GM19397 (cell line): ENCODE results near the gene MED12.

Source experiments
- ATAC-seq: cut with Tn5 transposase; IDR thresholded peaks from one replicate; pipeline ENCODE4 v1.9.1; 2021; ENCODE audit warnings: mild to moderate bottlenecking, moderate library complexity; ENCODE audit not compliant: unreplicated experiment

The MED12 gene

DNA sequence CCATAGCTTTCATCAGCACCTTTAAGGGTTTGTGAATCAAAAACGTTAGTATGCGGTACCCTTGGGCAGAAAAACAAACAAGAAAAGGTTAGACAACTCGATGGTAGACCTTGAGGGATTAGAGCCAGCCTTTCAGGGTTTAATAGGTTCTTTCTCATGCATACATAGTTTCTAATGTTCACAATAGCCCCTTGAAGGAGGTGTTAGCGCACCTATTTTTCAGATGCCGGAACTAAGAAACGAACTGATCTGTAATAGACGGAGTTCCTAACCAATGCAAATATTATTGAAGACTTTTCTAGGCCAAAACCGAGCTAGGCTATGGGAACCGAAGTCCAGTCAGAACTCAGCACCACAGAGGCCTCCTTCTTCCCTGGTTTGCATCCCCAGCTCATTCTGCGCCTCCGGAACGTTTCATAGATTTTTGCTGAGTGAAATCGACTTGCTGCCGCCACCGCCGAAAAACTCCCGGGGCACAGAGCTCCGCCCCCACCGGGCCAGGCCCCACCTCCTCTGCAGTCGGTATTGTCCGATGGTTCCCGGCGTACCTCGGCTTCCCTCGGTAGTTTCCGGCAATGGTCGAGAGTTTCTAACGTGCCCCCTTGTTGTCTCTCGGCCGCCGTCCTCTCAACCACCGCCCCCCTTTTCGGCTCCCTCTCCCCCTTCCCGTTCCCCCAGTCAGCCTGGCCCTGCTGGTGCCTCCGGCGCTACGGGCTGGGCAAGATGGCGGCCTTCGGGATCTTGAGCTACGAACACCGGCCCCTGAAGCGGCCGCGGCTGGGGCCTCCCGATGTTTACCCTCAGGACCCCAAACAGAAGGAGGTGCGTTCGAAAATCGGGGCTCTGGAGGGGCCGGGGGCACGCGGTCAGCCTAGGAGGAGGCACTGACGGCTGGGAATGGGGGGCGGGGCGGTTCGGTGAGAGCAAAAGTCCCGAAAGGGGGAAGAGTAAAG is at the start of gene MED12:
Gene MED12 (plus strand): TSS at position 565 of the 953 bp plus-strand sequence. CDS start 159 bp downstream, at position 724.
- peak; percentile 90 for ATAC-seq

DNA sequence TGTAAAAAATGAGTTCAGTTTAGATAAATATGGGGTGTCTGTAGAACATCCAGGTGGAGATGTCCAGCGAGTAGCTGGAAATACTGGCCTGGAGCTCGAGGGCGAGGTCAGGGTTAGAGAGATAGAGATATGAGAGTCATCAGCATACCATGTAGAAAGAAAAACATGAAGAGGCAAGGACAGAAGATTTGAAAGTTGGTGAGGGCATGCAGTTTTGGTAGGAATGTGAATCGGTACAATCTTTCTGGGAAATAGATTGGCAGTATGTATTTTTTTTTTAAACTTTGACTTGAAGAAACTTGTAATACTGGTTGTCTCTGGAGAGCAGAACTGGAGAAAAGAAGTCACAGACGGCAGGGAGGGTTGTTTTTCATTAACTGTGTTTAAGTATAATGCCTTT is 47.9 kb upstream of the MED12 start:
- ATAC-seq: no peak

DNA sequence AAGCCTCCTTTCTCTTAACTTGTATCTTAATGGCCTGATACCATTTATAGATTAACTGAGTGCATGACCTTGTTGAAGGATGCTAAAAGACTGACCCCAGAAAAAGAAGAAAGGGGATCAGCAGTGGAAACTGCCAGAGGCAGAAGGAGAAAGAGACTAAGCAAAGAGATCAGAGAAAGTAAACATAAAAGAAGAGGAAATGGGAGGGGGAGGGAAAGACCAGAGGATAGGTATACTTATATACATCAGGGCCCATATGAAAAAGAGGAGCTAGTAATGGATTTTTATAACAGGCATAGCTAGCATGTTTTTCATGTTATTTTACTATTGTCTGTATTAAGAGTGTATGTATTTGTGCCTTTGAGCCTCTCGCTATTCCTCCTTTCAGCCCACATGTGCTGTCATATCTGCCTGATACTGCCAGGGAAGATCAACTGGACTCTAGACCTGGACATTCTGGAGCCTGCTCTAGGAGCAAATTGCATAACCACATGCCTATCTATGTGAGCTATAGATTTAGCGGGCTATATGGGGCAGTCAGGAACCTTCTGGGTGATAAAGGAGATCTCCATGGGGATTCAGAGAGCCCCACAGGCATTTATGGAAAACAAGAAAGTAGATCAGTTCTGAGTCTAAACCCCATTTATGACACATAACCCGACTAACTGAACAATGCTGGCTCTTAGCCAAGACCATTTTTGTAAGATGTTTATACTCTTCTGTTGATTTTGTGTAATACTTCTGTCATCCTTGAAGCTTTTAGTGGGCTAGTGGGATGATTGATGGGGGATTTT is 36.9 kb upstream of the MED12 start:
- ATAC-seq: no peak

DNA sequence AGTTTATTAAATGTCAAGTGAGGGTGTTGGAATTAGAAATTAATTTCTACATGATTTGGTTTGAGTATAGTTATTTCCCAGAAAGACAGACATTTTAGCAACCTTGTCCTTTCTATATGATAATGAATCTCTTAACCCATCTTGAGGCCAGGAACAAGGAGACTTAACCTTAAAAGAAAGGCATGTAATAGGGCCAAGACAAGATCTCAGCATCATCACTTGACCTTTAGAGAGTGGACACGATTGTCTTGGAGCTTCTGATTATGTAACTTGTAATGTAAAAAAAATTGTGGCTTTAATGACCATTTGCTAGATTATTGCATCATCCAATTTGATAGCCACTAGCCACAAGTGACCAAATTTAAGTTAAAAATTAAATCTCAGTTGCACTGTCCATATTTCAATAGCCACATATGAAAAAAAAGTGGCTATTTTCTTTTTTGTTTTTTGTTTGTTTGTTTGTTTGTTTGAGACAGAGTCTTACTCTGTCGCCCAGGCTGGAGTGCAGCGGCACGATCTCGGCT is 36.2 kb upstream of the MED12 start:
- ATAC-seq: no peak

DNA sequence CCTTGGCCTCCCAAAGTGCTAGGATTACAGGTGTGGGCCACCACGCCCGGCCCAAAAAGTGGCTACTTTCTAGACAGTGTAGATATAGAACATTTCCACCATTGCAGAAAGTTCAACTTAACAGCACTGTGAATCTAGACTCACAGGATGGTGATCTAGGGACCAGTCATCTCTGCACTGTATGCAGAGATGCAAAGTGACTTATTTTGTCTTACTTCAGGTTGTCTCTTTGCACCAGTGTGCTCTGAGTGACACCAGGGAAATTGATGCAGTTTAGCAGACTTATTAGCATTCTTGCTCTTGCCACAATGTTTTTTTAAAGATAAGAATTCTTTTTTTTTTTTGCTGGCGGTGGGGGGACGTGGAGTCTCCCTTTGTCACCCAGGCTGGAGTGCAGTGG is 35.6 kb upstream of the MED12 start:
- ATAC-seq: no peak

DNA sequence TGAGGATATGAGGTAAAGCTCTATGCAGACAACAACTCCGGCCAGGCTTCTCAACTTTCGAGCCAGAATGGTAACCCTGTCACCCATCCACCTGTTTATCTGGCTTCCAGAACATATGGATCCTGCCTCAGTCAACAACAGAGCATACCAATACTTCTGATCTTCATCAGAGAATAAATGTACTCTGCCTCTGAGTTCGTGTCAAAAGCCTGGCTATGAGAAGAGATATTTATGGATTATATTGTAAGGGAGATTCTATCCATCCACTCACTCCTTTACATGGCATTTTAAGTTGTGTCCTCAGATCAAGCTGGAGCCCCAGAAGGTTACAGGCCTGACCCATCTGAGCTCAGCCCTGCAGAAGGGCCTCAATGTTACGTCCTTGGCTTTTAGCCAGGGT is 32.5 kb upstream of the MED12 start:
- ATAC-seq: no peak

DNA sequence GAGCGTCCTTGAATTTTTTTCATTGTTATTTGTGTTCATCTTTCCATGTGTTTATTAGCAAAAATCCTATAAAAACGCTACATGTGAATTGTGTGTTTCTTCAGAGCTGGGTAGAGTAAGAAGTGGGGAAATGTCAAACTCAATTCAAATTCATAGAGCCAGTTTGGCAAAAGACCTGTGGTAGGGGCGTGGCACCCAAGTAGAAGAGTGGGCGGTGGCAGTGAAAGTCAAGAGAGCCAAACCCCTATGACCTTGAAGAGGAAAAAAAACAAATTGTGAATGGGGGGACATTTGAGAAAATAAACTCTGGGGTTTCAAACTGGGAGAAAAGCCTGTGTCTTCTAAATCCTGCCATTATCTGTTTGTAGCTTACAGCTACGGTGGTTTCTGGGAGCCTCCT is 27.1 kb upstream of the MED12 start:
- ATAC-seq: no peak

DNA sequence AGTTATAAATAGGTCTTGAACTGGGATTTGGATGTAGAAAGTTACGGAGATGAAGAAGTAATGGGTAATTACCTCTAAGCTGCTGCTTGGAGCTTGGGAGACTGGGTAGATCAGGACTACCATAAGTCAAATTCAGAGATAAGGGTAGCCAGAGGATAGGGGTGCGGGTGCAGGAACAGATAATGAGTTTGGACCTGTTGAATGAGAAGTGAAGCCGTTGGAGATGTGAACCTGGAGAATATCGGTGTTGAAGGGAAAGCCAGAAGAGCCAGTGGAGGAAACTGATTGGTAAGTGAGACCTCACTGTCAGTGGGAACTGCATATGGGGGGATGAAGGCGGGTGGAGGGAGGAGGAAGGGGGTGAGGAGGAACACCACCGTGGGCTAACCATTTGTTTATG is 23.4 kb upstream of the MED12 start:
- no peak for ATAC-seq

DNA sequence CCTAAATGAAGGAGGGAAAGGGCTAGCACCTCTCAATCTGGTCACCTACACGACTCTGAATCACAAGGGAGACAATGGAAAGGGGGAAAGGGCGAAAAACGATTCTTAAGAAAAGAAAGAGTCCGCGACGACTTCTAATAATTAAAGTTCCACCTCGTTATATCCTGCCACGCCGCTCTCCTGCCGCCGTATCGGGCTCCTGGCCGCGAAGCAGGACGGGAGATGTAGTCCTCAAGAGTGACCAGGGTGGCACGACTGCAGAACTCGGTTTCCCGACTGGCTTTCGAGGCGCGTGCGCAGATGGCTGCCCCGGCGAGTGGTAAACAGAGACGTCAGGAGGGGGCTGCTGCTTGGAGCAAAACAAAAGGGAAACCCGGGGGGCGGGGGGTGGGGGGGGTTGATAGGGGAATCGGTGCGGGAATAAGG is 22.8 kb upstream of the MED12 start, which contains the start of gene FOXO4:
Gene FOXO4 (plus strand): TSS at position 297 of the 426 bp plus-strand sequence. CDS start 678 bp downstream, outside the sequence.
- ATAC-seq: peak; percentile 94

DNA sequence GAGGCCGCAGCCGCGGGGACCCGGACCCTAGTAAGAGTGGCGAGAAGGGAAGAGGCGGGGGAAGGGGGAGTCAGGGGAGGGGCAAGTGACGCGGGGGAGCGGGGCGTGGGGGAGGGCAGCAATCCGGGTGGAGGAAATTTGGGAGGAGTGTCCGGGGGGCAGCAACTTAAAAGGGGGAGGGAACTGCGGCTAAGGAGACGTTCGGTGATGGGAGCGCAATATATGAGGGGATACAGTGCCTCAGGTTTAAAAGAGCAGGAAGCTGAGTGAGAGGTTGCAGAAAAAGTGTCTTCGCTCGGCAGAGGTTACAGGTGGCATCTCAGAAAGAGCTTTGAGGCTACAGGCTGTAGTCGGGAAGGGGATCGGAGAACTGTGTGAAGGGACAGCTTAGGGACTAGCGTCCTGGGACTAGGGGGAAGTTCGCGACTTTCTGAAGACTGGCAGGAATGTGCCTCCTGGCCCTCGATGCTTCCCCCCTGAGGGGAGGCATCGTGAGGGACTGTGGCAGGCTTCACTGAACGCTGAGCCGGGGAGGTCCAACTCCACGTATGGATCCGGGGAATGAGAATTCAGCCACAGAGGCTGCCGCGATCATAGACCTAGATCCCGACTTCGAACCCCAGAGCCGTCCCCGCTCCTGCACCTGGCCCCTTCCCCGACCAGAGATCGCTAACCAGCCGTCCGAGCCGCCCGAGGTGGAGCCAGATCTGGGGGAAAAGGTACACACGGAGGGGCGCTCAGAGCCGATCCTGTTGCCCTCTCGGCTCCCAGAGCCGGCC is 22.2 kb upstream of the MED12 start:
- ATAC-seq: no peak

DNA sequence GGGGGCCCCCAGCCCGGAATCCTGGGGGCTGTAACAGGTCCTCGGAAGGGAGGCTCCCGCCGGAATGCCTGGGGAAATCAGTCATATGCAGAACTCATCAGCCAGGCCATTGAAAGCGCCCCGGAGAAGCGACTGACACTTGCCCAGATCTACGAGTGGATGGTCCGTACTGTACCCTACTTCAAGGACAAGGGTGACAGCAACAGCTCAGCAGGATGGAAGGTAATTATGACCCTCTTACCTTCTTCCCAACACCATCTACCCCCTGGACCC is 21.7 kb upstream of the MED12 start:
- ATAC-seq: no peak

DNA sequence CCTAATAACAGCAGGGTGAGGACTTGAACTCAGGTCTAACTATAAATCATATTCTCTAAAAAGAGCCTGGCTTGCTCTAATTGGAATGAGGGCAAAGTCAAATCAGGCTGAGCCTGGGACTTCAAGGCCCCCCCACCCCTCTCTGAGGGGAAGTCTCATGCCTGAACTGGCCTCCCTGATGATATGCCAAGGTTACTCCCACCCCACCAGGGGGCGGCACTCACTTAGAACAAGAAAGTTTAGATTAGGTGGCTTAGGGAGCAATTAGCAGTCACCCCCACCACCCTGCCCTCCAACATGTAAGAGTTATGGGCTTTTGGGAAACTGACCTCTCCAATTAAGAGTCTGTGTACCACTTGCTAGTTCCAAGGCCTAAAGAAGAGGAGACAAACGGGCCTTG is 20.1 kb upstream of the MED12 start:
- ATAC-seq: no peak

DNA sequence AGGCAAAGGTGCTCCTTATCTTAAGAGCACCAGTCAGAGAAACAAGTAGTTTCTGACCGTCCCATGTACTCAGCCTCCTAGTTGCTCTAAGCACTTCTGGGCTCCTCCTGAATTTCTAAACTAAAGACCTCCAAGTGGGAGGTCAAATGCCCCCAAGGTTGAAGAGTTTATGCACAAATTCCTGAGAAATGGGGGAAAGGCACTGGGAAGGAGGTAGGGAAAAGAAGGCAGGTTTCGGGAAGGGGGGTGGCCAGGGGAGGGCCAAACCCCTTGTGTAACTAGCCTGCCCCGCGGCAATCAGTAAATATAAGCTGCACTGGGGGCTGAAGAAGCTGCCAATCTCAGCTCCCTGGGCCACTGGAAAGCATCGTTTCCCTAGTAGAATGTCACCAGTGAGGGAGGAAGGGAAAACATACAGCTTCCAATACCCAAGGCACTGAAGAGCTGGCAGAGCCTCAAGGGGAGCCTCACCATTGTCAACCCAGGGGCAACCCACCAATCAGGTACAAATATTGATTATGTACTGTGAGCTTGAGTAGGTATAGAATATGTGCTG is 19.4 kb upstream of the MED12 start:
- ATAC-seq: no peak

DNA sequence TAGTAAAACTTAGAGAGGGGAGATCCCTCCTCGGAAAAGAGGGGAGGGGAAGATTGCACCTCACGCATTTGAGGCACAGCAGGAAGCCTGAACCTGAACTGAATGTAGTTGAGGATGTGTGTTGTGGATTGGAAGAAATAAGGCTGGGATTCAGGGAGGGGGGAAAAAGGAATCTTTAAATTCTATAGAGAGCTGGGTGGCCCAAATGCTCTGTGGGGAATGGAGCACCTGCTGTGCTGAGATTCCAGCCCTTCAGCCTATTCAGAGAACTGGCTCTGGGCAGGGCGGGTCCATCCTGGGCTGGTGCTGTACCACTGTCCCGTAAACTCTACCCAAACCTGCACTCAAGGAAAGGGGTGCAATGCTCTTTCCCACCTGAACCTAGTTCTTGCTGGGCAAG is 18.7 kb upstream of the MED12 start:
- ATAC-seq: no peak

DNA sequence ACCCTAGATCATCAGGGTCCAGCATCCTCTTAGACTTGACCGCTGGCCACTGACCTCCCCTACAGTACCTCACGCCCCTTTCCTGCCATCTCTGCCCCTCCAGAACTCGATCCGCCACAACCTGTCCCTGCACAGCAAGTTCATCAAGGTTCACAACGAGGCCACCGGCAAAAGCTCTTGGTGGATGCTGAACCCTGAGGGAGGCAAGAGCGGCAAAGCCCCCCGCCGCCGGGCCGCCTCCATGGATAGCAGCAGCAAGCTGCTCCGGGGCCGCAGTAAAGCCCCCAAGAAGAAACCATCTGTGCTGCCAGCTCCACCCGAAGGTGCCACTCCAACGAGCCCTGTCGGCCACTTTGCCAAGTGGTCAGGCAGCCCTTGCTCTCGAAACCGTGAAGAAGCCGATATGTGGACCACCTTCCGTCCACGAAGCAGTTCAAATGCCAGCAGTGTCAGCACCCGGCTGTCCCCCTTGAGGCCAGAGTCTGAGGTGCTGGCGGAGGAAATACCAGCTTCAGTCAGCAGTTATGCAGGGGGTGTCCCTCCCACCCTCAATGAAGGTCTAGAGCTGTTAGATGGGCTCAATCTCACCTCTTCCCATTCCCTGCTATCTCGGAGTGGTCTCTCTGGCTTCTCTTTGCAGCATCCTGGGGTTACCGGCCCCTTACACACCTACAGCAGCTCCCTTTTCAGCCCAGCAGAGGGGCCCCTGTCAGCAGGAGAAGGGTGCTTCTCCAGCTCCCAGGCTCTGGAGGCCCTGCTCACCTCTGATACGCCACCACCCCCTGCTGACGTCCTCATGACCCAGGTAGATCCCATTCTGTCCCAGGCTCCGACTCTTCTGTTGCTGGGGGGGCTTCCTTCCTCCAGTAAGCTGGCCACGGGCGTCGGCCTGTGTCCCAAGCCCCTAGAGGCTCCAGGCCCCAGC is 17.6 kb upstream of the MED12 start:
- no peak for ATAC-seq

DNA sequence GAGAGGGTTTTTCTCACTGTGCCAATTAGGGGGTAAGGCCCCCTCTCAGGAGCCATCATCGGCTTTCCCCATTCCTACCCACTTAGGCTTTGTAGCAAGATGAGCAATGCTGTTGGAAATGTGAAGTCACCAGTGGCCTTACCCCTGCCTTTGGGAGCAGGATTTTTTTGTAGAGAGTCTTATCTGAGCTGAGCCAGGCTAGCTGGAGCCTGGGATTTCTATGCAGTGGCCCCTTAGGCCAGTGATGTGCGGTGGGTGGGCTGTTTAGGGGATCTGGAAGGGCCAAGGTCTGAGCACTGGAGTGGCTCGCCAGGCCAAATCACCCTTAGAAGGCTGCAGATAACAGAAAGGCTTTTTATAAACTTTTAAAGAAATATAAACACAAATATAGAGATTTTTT is 16.1 kb upstream of the MED12 start:
- no peak for ATAC-seq

DNA sequence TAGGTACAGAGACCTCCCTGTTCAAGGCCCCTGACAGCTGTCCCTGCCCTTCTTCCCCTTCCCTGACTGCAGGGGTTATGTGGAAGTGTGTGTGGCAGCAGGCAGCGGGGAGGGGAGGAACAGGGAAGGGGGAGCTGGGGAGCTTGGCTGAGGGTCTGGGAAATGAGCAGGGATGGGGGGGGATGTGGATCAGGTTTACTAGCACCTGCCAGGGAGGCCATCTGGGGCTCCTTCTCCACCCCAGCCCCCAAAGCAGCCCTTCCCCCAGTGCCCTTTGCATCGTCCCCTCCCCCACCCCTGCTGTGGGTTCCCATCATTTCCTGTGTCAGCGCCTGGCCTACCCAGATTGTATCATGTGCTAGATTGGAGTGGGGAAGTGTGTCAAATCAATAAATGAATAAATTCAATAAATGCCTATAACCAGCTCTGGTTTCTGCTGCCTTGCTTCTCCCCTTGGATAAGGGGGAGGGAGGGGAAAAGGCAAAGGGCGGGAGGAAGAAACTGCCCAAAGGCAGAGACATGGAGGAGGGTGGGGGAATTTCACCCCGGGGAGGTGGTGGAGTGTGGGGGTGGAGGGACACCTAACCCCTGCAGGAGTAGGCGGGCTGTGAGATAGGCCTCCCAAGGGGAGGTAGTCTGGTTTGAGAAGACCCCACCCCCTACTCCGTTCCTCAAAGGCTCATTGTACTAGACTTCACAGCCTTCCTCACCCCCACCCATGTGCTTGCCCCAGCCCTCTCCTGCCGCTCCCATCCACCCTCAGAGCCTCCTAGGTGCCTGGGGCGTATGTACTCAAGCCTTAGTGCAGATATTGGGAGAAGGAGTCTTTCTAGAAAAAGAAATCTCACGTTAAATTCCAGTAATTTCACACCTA is 15.0 kb upstream of the MED12 start:
- ATAC-seq: no peak

DNA sequence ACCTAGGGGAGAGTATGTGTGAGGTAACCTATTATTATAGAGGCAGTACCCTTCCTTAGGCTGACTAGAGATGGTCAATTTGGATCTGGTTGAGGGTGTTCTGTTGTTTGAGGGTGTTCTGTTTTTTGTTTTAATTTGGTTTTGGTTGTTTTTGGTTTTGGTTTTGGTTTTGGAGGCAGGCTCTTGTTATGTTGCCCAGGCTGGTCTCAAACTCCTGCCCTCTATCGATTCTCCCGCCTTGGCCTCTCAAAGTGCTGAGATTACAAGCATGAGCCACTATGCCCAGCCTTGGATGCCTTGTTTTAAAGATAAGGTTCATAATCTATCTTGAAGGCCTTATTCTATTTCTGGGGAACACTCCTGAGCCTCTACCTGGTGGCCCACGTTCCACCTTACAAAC is 12.8 kb upstream of the MED12 start:
- ATAC-seq: no peak

DNA sequence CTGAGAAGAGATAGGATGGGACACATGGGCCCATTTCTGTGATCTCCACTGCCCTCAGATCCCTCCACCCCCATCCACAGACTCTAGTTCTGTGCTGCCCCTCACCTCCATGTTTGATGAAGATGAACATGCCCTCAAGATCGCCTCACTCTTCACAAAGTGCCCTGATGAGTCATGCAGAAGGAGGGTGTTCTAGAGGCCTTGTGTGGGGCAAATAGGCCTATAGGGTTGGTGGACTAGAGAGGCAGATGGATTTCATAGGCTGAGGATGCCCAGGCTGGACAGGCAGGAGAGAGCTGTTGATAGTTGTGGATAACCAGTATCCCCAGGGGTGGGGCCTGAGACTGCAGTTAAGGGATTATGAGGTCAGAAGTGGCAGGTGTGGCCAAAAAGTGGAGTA is 12.0 kb upstream of the MED12 start, which contains the start of gene CXorf65:
Gene CXorf65 (minus strand): TSS at position 314 of the 400 bp plus-strand sequence. CDS start 184 bp downstream, at position 130.
- no peak for ATAC-seq
